Natural killer cell (primary cell): Measurements from ENCODE around the gene PIKFYVE. TPM values are rescaled to one million over a fixed set of nuclear protein-coding genes. Genes with fewer than 3 reads are reported as not detected.
A peak's percentile ranks its signal among the peaks of the same experiment; 100 is the strongest.

Experiments
- ATAC-seq, 3 donors: fragments of 150-1000 bp in 2 of 3; fragments of 200-7000 bp in 1 of 3; cut with Tn5 transposase; 1 replicate in 1 of 3; 2 replicates in 2 of 3; pipeline ENCODE4 v1.10.0; 2021; ENCODE audit warnings: mild to moderate bottlenecking in 2 of 3, moderate library complexity in 2 of 3
- DNase-seq, 2 donors: peaks; one replicate each; pipeline versions ENCODE4 v3.0.0 to v3.0.0-alpha.2; 2013 to 2021; ENCODE audit warnings: mixed read lengths in 1 of 2
- H3K27ac ChIP-seq: one replicate; pipeline ENCODE4 v1.5.1; 2013; ENCODE audit warnings: mild to moderate bottlenecking, low read length
- H3K27me3 ChIP-seq: one replicate; pipeline ENCODE4 v1.6.1; 2013; ENCODE audit warnings: low read length; ENCODE audit not compliant: control insufficient read depth, insufficient read depth
- H3K36me3 ChIP-seq: one replicate; pipeline ENCODE4 v1.6.1; 2013; ENCODE audit warnings: low read length; ENCODE audit not compliant: control insufficient read depth, insufficient read depth
- H3K4me1 ChIP-seq: one replicate; pipeline ENCODE4 v1.6.1; 2013; ENCODE audit warnings: low read length; ENCODE audit not compliant: control insufficient read depth, insufficient read depth
- H3K4me3 ChIP-seq: one replicate; pipeline ENCODE4 v1.5.1; 2013; ENCODE audit warnings: low read length
- H3K9me3 ChIP-seq: one replicate; pipeline ENCODE4 v1.6.1; 2013; ENCODE audit warnings: low read length; ENCODE audit not compliant: control insufficient read depth, insufficient read depth
- H3K27ac Mint-ChIP-seq, 2 donors: one replicate each; pipeline ENCODE4 v1.8.0; 2022; ENCODE audit warnings: mild to moderate bottlenecking in 2 of 2, mixed read lengths in 2 of 2, moderate library complexity in 1 of 2
- H3K27me3 Mint-ChIP-seq, 2 donors: one replicate each; pipeline ENCODE4 v1.8.0; 2022; ENCODE audit warnings: low read depth in 2 of 2, mixed read lengths in 2 of 2
- H3K36me3 Mint-ChIP-seq: one replicate; pipeline ENCODE4 v1.8.0; 2022; ENCODE audit warnings: mixed read lengths
- H3K4me1 Mint-ChIP-seq, 2 donors: one replicate each; pipeline ENCODE4 v1.8.0; 2022; ENCODE audit warnings: mixed read lengths in 2 of 2
- H3K4me3 Mint-ChIP-seq: one replicate; pipeline ENCODE4 v1.8.0; 2022; ENCODE audit warnings: mild to moderate bottlenecking, moderate library complexity, mixed read lengths
- H3K9me3 Mint-ChIP-seq, 2 donors: one replicate each; pipeline ENCODE4 v1.8.0; 2022; ENCODE audit warnings: mixed read lengths in 2 of 2
- WGBS: methylation state at CpG from one replicate; pipeline ENCODE4 v1.1.7; 2013; ENCODE audit warnings: missing lambda C conversion rate; ENCODE audit not compliant: insufficient coverage; 5-methylcytosine and 5-hydroxymethylcytosine counted together
- intact Hi-C: fragments of 100-400 bp; cut with micrococcal nuclease; formaldehyde crosslinking; loops from one replicate; pipeline ENCODE4 v1.14.2; 2022
- total RNA-seq, 4 donors: library from RNA; stranded (reverse); fragments of 120-200 nt in 1 of 4; gene quantifications; one replicate each; pipeline versions ENCODE4 v1.2.3 to v1.2.4, GENCODE V29; 2013 to 2022
- TF ChIP-seq, protein P1 (sequence below): fragments of 200-600 bp; IDR thresholded peaks from one replicate; pipeline ENCODE4 v1.8.0; 2022; ENCODE audit warnings: antibody characterized with exemption

The PIKFYVE gene
- total RNA-seq, 3 donors from 2014 or later (not counting 1 experiment from before 2014, with no cell fraction given): 38.9 to 48.7 (median 39.2) TPM

DNA sequence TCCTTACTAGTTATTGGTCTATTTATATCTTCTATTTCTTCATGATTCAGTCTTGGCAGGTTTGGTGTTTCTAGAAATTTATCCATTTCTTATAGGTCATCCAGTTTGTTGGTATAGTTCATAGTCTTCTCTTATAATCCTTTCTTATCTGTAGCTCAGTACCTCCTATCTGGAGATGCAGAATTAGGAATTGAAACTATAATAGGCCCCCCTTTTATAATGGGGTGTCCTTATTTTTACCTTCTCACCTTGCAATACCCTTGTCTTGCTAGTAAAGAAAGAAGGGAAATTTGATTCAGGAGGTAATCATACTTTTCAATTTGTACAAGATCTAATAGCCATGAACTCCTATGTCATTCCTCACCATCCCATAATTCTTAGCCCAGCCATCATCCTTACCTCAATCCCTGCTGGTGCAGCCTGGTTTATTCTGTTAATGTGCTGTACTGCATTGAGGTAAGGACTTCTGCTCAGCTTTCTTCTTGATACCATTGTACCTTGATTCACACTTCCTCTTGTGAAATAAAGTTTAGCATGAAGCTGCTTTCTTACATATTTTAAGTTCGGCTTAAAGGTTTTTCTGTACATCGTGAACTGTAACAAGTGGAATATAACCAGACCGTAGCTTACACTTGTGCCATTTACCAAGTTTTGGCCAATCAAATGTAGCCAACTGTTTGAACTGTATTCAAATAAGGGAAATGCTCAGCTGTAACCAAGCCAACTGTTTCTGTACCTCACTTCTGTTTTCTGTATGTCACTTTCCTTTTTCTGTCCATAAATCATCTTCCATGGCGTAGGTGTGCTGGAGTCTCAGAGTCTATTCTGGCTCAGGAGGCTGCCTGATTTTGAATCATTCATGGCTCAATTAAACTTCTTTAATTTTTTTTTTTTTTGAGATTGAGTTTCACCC, 100.4 kb downstream of the PIKFYVE start:
- ATAC-seq (no peak), DNase-seq (no peak)
- H3K4me1 ChIP-seq: no peaks in the 10 kb centered on the region
- peaks cover 8% of the 10 kb centered on the region for H3K36me3 Mint-ChIP-seq
- H3K9me3 ChIP-seq: no peaks in the 10 kb centered on the region
- no peaks in the 10 kb centered on the region for H3K27me3 ChIP-seq
- intact Hi-C loops: no loop called here
- peaks cover 0 to 11% of the 10 kb centered on the region in 2 donors for H3K27me3 Mint-ChIP-seq
- H3K4me3 ChIP-seq: no peak overlapping the region
- H3K36me3 ChIP-seq: no peaks in the 10 kb centered on the region
- peaks cover 2 to 5% of the 10 kb centered on the region in 2 donors for H3K9me3 Mint-ChIP-seq
- peak overlapping the region; percentile 56 for H3K27ac ChIP-seq
- peaks cover 10 to 13% of the 10 kb centered on the region in 2 donors for H3K4me1 Mint-ChIP-seq
- WGBS: 18% methylated on average over 4 of the region's 4 CpGs
- no peak overlapping the region for H3K27ac Mint-ChIP-seq
- TF ChIP-seq, protein P1, sequence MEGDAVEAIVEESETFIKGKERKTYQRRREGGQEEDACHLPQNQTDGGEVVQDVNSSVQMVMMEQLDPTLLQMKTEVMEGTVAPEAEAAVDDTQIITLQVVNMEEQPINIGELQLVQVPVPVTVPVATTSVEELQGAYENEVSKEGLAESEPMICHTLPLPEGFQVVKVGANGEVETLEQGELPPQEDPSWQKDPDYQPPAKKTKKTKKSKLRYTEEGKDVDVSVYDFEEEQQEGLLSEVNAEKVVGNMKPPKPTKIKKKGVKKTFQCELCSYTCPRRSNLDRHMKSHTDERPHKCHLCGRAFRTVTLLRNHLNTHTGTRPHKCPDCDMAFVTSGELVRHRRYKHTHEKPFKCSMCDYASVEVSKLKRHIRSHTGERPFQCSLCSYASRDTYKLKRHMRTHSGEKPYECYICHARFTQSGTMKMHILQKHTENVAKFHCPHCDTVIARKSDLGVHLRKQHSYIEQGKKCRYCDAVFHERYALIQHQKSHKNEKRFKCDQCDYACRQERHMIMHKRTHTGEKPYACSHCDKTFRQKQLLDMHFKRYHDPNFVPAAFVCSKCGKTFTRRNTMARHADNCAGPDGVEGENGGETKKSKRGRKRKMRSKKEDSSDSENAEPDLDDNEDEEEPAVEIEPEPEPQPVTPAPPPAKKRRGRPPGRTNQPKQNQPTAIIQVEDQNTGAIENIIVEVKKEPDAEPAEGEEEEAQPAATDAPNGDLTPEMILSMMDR: no peak
- H3K4me3 Mint-ChIP-seq: no peak overlapping the region

DNA sequence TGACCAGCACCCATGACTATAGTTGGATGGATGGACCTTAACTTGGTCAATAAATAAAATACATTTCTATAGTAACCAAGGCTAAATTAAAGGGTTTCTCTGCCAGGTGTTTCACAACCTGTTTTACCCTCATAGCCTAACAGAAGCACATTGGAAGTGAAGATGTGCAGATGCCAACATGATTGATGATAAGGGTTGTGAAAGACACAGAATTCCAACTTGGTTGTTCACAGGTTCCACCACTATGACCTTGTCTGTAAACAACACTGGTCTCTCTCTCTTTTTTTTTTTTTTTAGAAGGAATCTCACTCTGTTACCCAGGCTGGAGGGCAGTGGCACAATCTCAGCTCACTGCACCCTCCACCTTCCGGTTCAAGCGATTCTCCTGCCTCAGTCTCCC, 103.0 kb downstream of the PIKFYVE start:
- TF ChIP-seq, protein P1: no peak

DNA sequence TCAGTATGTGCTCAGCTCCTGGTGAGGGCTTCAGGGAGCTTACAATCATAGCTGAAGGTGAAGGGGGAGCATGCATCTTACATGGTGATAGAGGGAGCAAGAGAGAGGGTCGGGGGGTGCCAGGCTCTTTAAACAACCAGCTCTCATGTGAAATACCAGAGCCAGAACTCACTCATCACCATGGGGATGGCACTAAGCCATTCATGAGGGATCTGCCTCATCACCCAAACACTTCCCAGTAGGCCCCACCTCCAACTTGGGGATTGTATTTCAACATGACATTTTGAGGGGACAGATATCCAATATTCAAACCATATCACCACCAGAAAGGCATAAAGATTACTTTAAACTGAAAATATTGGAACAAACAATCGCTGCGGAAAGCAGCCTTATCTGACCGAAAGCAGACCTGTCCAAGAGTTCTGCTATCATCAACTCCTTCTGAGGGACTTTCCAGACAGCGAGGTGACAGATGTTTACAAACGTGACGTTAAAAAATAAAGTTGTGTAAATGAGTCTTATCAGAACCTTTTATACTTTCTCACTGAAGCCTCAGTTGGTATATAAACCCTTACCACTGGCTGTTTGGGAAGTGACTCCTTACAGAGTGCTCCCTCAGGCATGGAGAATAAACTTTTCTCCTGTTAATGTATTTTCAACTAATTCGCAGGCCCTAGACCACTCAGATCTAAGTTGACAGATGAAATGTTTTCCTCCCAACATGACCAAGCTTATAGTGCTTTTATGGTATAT, 105.0 kb downstream of the PIKFYVE start:
- TF ChIP-seq, protein P1: no peak
- Mint-ChIP-seq H3K4me1 (no peaks in the 10 kb centered on the region), H3K36me3 (no peaks in the 10 kb centered on the region), H3K9me3 (no peaks in the 10 kb centered on the region), H3K4me3 (no peak overlapping the region), H3K27me3 (peaks cover 0 to 11% of the 10 kb centered on the region in 2 donors), H3K27ac (no peak overlapping the region)
- no peaks in the 10 kb centered on the region for H3K36me3 ChIP-seq
- no peaks in the 10 kb centered on the region for H3K27me3 ChIP-seq
- no peaks in the 10 kb centered on the region for H3K9me3 ChIP-seq
- DNase-seq (no peak), ATAC-seq (no peak)
- WGBS: 89% methylated on average over 4 of the region's 8 CpGs
- H3K4me3 ChIP-seq: no peak overlapping the region
- intact Hi-C loops: loop anchor here (5.0 kb wide), 1 partner anchor 1826 kb away; no protein-coding TSS in a partner anchor
- no peak overlapping the region for H3K27ac ChIP-seq
- no peaks in the 10 kb centered on the region for H3K4me1 ChIP-seq

More for the DNA sequence above, 103.0 kb downstream of the PIKFYVE start:
- H3K4me3 ChIP-seq: no peak overlapping the region
- ATAC-seq (no peak), DNase-seq (no peak)
- no peak overlapping the region for H3K27ac ChIP-seq
- peaks cover 8% of the 10 kb centered on the region for H3K36me3 Mint-ChIP-seq
- H3K9me3 Mint-ChIP-seq: peaks cover 2 to 5% of the 10 kb centered on the region in 2 donors
- H3K36me3 ChIP-seq: no peaks in the 10 kb centered on the region
- no peak overlapping the region for H3K4me3 Mint-ChIP-seq
- peaks cover 0 to 4% of the 10 kb centered on the region in 2 donors for H3K4me1 Mint-ChIP-seq
- H3K9me3 ChIP-seq: no peaks in the 10 kb centered on the region
- peaks cover 0 to 11% of the 10 kb centered on the region in 2 donors for H3K27me3 Mint-ChIP-seq
- no peaks in the 10 kb centered on the region for H3K4me1 ChIP-seq
- intact Hi-C loops: no loop called here
- 84% methylated on average over 2 of the region's 2 CpGs for WGBS
- H3K27ac Mint-ChIP-seq: no peak overlapping the region
- H3K27me3 ChIP-seq: no peaks in the 10 kb centered on the region
